Lung (tissue), 12 donors: ENCODE data around the gene KIAA1755. TPM values are rescaled to one million over a fixed set of nuclear protein-coding genes. Genes with fewer than 3 reads are reported as not detected.
A peak's percentile ranks its signal among the peaks of the same experiment; 100 is the strongest.
"Not testable (repeated sequence)": the region's sequence is repeated elsewhere in the genome, so short reads cannot be mapped to it uniquely, and the experiment has no call there.

ENCODE experiments used
- ATAC-seq: fragments of 200-7000 bp; cut with Tn5 transposase; one replicate; pipeline ENCODE4 v1.9.1; 2020; ENCODE audit warnings: moderate number of reproducible peaks; ENCODE audit not compliant: insufficient read depth, low FRiP score
- DNase-seq, 3 donors: peaks; one replicate each; pipeline ENCODE4 v3.0.0-alpha.2; 2013 to 2017
- H3K27ac ChIP-seq, 2 donors: one replicate each; pipeline ENCODE4 v1.5.1; 2013; ENCODE audit warnings: mild to moderate bottlenecking in 2 of 2, moderate library complexity in 2 of 2, control low read depth in 1 of 2, inconsistent platforms in 1 of 2, low read depth in 1 of 2, low read length in 1 of 2
- H3K27me3 ChIP-seq, 3 donors: one replicate each; pipeline ENCODE4 v1.5.1; 2013; ENCODE audit warnings: low read length in 2 of 3; ENCODE audit not compliant: control insufficient read depth in 3 of 3, insufficient read depth in 3 of 3
- H3K36me3 ChIP-seq, 4 donors: one replicate each; pipeline ENCODE4 v1.5.1; 2013; ENCODE audit warnings: low read length in 4 of 4, mild to moderate bottlenecking in 1 of 4, moderate library complexity in 1 of 4; ENCODE audit not compliant: control insufficient read depth in 4 of 4, insufficient read depth in 4 of 4
- H3K4me1 ChIP-seq, 5 donors: one replicate each; pipeline ENCODE4 v1.5.1; 2013; ENCODE audit warnings: low read length in 5 of 5, mild to moderate bottlenecking in 2 of 5, moderate library complexity in 1 of 5; ENCODE audit not compliant: control insufficient read depth in 5 of 5, insufficient read depth in 5 of 5
- H3K4me3 ChIP-seq: one replicate; pipeline ENCODE4 v1.5.1; 2013; ENCODE audit warnings: mild to moderate bottlenecking, control low read depth, moderate library complexity
- H3K9ac ChIP-seq, 2 donors: one replicate each; pipeline ENCODE4 v1.5.1; 2013; ENCODE audit warnings: low read length in 2 of 2, control low read depth in 1 of 2; ENCODE audit not compliant: insufficient read depth in 1 of 2
- H3K9me3 ChIP-seq, 4 donors: one replicate each; pipeline ENCODE4 v1.5.1; 2013; ENCODE audit warnings: low read length in 3 of 4, mild to moderate bottlenecking in 1 of 4, moderate library complexity in 1 of 4; ENCODE audit not compliant: control insufficient read depth in 4 of 4, insufficient read depth in 3 of 4
- whole genome bisulfite sequencing, 2 donors: extraction: QIAGEN DNeasy Blood & Tissue Kit; methylation state at CpG; one replicate each; pipeline ENCODE4 v1.1.7; 2013; 5-methylcytosine and 5-hydroxymethylcytosine counted together
- polyA plus RNA-seq, 2 donors: library from polyadenylated mRNA; stranded (reverse); fragments of 200-250 nt; gene quantifications; one replicate each; pipeline ENCODE4 v1.2.1, GENCODE V29; 2013
- total RNA-seq, 2 donors: library from RNA; depleted of rRNA in 1 of 2; stranded (reverse); fragments of >200 nt in 1 of 2; gene quantifications; one replicate each; pipeline ENCODE4 v1.2.1, GENCODE V29; 2014 to 2021
- TF ChIP-seq, protein P1 (sequence below): IDR thresholded peaks from 2 replicates; pipeline ENCODE4 v1.5.1; 2012; ENCODE audit warnings: mild to moderate bottlenecking; ENCODE audit errors: control extremely low read depth, extremely low read depth
- donor health status: control.
- donor health status: control.
- donor health status: Bipolar disorder and iron deficiency.
- donor health status: healthy.
- donor health status: DM: yes; HTN: yes; CAD: no.

KIAA1755 gene
- total and polyA plus RNA-seq, 4 donors: 0.33 to 2.0 (median 1.3) TPM

DNA sequence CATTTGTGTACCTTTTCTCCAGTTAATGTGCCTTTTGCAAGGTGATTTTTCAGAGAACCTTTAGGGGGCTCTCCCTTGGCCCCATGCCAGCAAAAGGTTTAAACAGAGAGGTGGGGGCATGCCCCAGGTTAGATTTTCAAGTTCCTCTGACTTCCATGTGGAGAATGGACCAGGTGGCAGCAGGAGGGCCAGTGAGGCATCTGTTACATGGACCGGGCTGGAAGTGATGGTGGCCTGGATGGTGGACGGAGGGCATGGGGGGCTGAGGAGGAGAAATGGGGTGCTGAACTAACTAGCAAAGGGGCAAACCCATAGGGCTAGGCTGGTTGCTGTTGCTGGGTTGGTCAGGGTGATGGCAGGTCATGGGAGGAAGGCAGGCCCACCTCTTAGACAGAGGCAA lies 22.7 kb upstream of the KIAA1755 start:
- peaks cover 0 to 18% (median 0%) of the 10 kb centered on the region in 5 donors for H3K4me1 ChIP-seq
- no peak for DNase-seq
- H3K27me3 ChIP-seq: no peaks in the 10 kb centered on the region
- no peak overlapping the region for H3K4me3 ChIP-seq
- TF ChIP-seq, protein P1, sequence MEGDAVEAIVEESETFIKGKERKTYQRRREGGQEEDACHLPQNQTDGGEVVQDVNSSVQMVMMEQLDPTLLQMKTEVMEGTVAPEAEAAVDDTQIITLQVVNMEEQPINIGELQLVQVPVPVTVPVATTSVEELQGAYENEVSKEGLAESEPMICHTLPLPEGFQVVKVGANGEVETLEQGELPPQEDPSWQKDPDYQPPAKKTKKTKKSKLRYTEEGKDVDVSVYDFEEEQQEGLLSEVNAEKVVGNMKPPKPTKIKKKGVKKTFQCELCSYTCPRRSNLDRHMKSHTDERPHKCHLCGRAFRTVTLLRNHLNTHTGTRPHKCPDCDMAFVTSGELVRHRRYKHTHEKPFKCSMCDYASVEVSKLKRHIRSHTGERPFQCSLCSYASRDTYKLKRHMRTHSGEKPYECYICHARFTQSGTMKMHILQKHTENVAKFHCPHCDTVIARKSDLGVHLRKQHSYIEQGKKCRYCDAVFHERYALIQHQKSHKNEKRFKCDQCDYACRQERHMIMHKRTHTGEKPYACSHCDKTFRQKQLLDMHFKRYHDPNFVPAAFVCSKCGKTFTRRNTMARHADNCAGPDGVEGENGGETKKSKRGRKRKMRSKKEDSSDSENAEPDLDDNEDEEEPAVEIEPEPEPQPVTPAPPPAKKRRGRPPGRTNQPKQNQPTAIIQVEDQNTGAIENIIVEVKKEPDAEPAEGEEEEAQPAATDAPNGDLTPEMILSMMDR: no peak
- no peak for ATAC-seq
- no peaks in the 10 kb centered on the region for H3K36me3 ChIP-seq
- WGBS, 2 donors: 94 to 100% methylated on average over 2 of the region's 2 CpGs
- H3K9me3 ChIP-seq: peaks cover 0 to 4% (median 2%) of the 10 kb centered on the region in 4 donors
- no peak overlapping the region for H3K9ac ChIP-seq
- no peak overlapping the region for H3K27ac ChIP-seq

DNA sequence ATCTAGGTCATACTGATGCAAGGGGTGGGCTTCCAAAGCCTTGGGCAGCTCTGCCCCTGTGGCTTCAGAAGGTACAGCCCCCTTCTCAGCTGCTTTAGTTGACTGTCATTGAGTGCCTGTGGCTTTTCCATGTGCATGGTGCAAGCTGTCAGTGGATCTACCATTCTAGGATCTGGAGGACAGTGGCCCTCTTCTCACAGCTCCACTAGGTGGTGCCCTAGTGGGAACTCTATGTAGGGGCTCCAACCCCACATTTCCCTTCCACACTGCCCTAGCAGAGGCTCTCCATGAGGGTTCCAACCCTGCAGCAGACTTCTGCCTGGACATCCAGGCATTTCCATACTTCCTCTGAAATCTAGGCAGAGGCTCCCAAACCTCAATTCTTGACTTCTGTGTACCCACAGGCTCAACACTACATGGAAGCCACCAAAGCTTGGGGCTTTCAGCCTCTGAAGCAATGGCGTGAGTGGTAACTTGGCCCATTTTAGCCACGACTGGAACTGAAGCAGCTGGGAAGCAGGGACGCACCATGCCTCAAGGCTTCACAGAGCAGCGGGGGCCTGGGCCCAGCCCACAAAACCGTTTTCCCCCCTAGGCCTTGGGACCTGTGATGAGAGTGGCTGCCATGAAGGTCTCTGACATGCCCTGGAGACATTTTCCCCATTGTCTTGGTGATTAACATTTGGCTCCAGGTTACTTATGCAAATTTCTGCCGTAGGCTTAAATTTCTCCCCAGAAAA lies 20.8 kb upstream of the KIAA1755 start:
- DNase-seq, H3K4me3 ChIP-seq, H3K27ac ChIP-seq, ATAC-seq, H3K27me3 ChIP-seq, H3K9me3 ChIP-seq, H3K36me3 ChIP-seq, H3K9ac ChIP-seq: not testable (repeated sequence)
- peaks cover 0 to 11% (median 0%) of the 10 kb centered on the region in 5 donors for H3K4me1 ChIP-seq
- WGBS, 2 donors: 87 to 94% methylated on average over 6 of the region's 6 CpGs

DNA sequence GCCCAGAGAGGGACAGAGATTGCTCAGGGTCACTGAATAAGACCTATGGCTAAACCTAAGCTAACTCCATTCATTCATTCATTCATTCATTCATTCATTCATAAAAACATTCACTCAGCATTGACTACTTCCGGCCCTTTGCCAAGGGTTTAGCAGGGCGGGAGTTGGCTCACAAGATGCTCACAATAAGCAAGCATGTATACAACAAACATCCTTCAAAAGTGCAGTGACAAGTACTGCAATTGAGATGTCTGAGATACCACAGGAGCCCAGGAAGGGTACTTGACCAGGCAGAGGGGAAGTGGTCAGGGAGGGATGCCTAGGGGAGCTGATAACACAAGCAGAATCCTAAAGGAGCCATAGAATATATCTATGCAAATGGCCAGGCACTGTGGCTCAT lies 18.2 kb upstream of the KIAA1755 start:
- ATAC-seq: no peak
- 79 to 92% methylated on average over 2 of the region's 2 CpGs for WGBS, 2 donors
- H3K9ac ChIP-seq: no peak overlapping the region

DNA sequence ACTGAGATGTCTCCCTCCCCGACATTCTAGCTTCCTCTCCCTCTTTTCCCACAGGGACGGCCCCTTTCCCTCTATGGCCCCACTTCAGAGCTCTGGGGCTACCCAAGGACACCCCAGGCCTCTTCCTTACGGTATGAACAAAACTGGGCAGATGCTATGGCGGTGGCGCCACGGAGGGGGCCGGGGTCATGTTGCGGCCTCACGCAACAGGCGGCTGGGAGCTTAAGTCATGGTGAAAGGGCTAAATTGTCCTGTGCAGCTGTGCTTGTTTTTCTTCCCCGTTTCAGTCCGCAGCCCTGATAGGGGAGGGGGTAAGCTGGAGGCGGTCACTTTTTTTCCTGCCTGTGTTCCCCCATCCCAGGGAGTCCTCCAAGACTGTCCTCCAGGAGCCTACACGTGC lies 17.6 kb upstream of the KIAA1755 start:
- no peak overlapping the region for H3K9ac ChIP-seq
- no peak overlapping the region for H3K27ac ChIP-seq
- 75 to 78% methylated on average over 14 of the region's 14 CpGs for WGBS, 2 donors
- no peaks in the 10 kb centered on the region for H3K36me3 ChIP-seq
- H3K4me1 ChIP-seq: peaks cover 0 to 11% (median 0%) of the 10 kb centered on the region in 5 donors
- TF ChIP-seq, protein P1: no peak
- peak in 2 of 3 donors; percentile 26 to 49 for DNase-seq
- ATAC-seq: no peak
- H3K27me3 ChIP-seq: no peaks in the 10 kb centered on the region
- H3K4me3 ChIP-seq: no peak overlapping the region
- no peaks in the 10 kb centered on the region for H3K9me3 ChIP-seq

More for the DNA sequence above, 18.2 kb upstream of the KIAA1755 start:
- H3K27ac ChIP-seq: no peak overlapping the region
- no peak overlapping the region for H3K4me3 ChIP-seq
- no peaks in the 10 kb centered on the region for H3K27me3 ChIP-seq
- TF ChIP-seq, protein P1: no peak
- H3K36me3 ChIP-seq: no peaks in the 10 kb centered on the region
- no peaks in the 10 kb centered on the region for H3K9me3 ChIP-seq
- H3K4me1 ChIP-seq: peaks cover 0 to 11% (median 0%) of the 10 kb centered on the region in 5 donors
- DNase-seq: no peak
